ENCODE results near the gene DYSF.

- TF ChIP-seq CTCF (IDR thresholded peaks at IDR 0.05): no peak
- TF ChIP-seq POLR2A (IDR thresholded peaks at IDR 0.05): no peak
Observed at GRCh38 chr2:71606244-71606643, 152.9 kb downstream of the DYSF start.

All from Peyer's patch (tissue), 4 donors.